GM18505 (cell line): ENCODE data around the gene KDM3A.

Experiments
- ATAC-seq: cut with Tn5 transposase; IDR thresholded peaks from one replicate; pipeline ENCODE4 v1.9.1; 2021; ENCODE audit not compliant: unreplicated experiment
- POLR2A ChIP-seq: IDR thresholded peaks from 4 replicates; pipeline ENCODE4 v1.6.1; 2011; ENCODE audit warnings: borderline replicate concordance; ENCODE audit not compliant: insufficient read depth, insufficient read length; ENCODE audit errors: extremely low read depth

The KDM3A gene

DNA sequence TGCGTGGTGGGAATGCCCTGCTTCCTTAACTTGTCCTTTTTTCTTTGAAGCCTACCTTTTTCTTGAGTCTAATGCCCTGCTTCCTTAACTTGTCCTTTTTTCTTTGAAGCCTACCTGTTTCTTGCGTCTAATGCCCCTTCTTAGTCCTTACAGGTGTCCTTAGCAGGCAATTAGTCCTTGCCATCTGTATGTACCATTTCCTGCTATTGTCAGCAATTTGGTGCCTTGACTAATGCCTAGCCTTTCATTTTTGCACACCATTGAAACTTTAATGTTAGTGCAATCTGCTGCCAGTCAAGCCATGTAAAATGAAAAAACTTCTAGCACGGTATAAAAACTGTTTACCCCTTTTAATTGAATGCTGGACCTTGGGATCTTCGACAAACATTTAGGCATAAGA lies 4.3 kb downstream of the KDM3A start:
- ATAC-seq: no peak
- TF ChIP-seq POLR2A: no peak

DNA sequence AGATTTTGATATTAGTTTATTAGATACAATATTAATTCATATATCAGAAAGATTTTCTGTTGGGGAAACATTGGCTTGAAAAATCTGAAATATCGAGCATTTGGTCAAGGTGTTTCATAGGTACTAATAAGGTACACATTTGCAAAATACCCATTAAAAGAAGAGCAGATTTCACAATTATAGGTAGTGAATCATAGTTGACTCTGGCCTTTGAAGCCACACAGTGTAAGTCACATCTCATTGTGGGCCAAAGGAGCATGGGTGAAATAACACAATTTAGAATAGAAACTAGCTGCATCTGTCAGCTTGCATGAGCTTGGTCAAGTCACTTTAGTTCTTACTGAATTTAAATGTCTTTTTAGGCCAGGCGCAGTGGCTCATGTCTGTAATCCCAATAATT lies 4.9 kb downstream of the KDM3A start:
- TF ChIP-seq POLR2A: no peak
- no peak for ATAC-seq

DNA sequence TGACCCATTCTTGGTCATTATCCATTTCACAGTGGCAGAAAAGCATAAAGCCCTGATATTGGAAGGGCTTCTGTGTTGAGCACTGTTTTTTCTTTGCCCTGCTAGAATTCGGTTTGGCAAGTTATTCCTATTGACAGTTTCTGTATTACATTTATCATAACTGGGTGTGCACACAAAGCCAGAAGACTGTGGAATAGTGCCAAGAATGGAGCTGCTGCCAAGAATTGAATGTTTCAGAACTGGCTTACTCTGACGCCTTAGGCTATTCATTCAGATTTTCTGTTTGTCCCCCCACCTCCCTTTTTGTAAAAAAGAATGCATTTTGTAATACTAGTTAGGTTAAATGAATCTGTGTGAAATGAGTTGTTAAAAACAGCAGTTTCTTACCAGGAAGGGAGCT lies 12.7 kb downstream of the KDM3A start:
- TF ChIP-seq POLR2A: no peak
- no peak for ATAC-seq

DNA sequence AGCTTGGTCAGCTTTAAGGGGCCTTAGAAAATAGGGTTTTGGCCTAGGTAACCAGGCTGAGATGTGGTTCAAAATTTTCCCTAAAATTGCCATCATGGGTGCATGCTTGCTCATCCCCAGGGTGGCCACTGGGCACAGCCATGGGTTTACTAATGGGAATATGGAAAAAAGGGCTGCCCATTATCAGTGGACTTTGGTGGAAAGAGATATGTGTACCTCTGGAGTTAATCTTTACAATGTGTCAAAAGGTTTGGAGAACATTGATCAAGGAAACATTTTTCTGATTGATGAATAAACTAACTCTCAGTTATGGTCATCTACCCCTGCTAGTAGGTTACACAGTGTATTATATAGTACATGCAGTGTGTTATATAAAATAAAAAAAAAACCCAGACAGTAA lies 13.1 kb downstream of the KDM3A start:
- no peak for ATAC-seq
- no peak for TF ChIP-seq POLR2A

DNA sequence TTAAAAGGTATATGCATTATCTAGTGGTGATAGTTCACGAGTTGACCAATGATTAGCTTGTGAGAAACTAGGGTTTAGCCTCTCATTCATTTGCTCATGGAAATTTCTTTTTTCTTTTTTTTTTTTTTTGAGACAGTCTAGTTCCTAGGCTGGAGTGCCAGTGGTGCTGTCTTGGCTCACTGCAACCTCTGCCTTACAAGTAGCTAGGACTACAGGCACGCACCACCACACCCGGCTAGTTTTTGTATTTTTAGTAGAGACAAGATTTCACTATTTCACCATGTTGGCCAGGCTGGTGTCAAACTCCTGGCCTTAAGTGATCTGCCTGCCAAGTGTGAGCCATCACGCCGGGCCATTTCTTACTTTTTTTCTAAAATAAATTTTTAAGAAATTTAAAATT lies 14.0 kb downstream of the KDM3A start:
- TF ChIP-seq POLR2A: no peak
- ATAC-seq: no peak

DNA sequence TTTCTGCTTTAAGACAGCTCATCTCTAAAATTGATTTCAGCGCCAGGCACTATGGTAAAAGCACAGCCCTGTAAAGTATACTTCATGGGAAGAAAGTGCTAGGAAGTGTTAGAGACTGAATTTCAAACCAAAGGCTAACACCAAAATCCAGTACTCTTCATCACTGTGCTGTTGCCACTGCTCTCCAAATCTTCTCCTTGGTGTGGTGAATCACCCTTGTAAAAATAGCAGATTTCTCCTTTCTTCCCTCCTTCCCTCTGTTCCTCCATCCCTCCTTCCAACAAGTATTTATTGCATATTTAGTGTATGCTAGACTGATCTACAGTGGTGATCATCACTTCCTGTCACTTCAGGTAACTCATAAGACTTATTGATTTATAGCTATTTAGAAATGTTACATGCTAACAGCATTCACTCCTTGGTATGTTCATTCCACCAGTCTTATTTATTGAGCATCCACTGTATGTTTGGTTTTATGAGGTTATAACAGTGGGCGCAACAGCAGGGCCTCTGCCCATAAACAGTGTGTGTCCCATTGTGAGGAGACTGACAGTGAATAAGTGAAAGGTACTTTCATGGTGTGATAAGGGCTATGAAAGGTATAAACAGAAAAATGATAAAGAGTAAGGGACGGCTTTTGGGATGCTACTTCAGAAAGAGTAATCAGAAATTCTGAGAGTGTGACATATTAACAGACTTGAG lies 20.0 kb downstream of the KDM3A start:
- no peak for TF ChIP-seq POLR2A
- no peak for ATAC-seq

DNA sequence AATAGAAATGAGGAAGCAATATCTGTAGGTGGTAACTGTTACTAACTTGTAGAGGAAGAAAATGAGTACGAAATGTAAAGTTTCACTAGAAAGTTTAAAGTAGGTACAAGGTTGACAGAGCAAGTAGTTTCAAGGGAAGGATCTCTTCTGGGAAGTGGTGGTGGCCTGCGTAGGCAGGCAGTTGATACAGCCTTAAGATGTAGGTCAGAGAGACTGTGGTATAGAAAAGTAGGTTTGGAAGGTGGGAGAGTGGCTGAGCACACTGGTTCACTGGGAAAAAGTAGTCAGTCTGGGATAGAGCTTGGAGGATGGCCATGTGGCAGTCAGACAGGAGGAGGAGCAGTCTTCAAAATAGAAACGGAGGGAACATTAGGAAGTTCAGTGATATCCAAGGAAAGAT lies 23.5 kb downstream of the KDM3A start:
- ATAC-seq: no peak
- TF ChIP-seq POLR2A: no peak

DNA sequence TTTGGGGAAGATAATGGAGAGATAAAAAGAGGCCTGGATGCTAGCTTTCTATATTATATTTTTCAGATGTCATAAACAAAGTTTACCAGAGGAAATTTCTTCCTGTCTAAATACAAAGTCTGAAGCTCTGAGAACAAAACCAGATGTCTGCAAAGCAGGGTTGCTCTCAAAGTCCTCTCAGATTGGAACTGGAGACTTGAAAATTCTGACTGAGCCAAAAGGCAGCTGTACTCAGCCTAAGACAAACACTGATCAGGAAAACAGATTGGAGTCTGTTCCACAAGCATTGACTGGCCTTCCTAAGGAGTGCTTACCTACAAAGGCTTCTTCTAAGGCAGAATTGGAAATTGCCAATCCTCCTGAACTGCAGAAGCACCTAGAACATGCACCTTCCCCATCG lies 25.1 kb downstream of the KDM3A start:
- no peak for TF ChIP-seq POLR2A

DNA sequence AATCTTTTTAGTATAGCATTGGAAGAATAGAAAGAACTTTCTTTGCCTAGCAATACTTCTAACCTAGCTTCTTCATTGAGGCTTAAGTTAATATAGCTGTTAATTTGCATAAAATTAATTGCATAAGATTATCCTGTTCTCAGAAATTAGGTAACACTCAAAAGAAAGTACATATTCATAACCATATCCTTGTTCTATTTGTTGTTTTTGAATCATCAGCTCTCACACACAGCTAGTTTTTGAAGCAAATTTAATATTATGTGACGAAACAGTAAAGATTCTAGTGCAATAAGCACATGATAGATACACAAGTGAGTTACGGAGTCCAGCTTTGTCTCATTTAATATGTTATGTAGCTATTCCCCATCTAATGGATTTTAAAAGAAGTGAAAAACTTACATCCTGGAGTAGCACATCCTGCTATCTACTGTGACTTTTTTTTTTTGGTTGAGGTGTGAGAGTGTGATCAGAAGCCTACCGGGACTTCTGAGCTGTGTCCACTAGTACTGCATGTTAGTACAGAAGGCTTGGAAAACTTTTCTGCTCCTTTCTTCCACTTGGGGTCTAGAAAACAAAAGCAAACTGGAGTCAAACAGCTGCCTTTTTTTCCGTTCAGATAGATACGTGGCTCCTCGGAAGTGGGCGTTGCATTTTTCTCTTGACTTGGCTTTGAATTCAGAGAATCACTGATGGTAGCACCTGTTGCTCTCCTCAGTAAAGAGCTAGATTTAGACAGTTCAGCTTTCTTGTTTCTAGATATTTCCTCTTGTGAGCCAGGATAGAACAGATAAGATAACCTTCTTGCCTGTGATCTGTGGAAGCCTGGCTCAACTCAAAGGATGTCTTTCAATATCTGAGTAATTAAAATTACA lies 27.2 kb downstream of the KDM3A start:
- TF ChIP-seq POLR2A: no peak

More for the DNA sequence above, 25.1 kb downstream of the KDM3A start:
- no peak for ATAC-seq

DNA sequence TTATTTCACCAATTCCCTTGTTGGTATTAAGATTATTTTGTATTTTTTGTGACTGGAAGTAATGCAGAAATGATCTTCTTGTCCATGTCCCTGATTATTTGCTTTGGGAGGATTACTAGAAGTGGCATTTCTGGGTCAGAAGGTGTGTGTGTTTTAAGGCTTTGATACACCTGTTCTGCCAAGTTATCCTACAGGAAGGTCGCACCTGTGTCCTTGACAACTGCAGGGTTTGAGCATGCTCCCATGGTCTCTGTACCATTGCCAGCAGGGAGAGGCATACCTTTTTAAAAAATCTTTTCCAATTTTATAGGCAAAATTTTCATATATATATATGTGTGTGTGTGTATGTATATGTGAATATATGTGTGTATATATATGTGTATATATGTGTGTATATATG lies 29.7 kb downstream of the KDM3A start:
- TF ChIP-seq POLR2A: no peak
- no peak for ATAC-seq

More for the DNA sequence above, 27.2 kb downstream of the KDM3A start:
- ATAC-seq: no peak

DNA sequence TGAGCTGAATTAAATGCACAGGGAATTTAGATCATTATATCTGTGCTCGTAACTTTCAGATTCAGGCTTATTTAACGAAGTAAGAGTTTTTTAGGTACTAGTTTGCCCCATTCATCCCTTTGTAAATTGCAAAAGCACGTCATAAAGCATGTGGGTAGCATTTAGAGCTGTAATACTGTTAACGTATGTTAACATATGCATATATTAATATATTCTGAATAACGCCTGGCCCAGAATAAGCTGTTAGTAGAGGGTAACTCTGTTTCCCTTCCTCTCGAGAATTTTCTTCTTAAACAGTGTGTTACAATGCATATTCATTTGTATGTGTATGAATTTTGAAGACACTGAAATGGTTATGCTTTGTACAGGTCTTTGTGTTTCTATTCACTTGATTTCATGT lies 30.5 kb downstream of the KDM3A start:
- ATAC-seq: no peak
- TF ChIP-seq POLR2A: no peak

DNA sequence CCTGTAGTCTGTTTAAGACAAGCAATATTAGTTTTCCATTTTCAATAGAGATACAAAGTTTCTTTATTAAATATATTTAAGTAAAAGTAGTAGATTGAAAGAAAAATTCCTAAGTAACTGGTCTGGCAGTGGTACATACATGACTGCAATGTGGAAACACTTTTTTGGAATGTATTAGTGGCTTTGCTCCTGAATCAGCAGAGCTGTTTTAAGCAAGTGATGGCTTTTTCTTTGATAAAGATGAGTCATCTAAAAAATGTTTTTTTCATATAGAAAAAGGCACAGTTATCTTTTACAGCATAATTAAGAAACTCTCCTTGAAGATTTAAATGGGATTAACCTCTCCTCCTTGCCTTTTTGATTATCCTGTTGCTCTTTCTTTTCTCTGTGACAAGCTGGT lies 34.9 kb downstream of the KDM3A start:
- TF ChIP-seq POLR2A: no peak
- ATAC-seq: no peak

DNA sequence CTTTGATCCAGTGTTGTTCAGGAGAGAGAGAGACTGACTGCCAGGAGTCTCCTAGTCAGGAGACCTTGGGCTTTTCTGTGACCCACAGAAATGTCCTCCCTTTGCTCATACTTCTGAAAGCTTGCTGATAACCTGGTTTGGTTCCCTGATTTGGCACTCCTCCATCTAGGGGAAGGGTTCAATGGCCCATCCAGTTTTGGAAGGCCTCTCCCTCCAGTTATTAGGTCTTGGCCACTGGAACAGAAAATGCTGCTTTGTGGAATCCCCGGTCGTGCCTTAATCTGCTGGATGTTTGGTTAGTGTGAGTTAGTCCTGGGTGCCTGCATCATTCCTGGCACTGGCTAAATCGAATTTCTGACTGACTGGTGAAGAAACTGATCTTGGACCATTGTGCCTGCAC lies 35.7 kb downstream of the KDM3A start:
- no peak for ATAC-seq
- no peak for TF ChIP-seq POLR2A

DNA sequence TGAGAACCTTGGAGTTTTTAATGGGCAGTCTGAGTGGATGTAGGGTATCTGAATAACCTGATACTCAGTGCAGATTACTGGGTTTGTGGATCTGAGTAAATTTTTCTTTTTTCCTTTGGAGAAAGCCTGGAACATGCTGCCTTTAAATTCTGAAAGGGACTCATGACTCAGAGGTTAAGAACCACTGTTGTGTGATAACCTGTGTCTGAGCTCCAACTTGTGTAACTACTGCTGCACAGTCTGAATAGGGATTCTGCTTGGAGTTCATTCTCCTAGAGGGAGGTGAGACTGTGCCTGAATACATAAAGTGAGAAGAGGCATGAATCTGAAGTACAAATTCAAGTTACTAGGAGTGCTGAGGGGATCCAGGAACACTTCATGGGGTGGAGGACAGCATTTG lies 36.2 kb downstream of the KDM3A start:
- TF ChIP-seq POLR2A: no peak
- ATAC-seq: no peak
